NCI-H1694 (cell line): ENCODE data around the gene UBE2N.
A peak's percentile ranks its signal among the peaks of the same experiment; 100 is the strongest.
"Not testable (repeated sequence)": the region's sequence is repeated elsewhere in the genome, so short reads cannot be mapped to it uniquely, and the experiment has no call there.

Experiments used
- DNase-seq: peaks from one replicate; lab custom pipeline; 2025; lab: John Stamatoyannopoulos, UW

UBE2N gene

DNA sequence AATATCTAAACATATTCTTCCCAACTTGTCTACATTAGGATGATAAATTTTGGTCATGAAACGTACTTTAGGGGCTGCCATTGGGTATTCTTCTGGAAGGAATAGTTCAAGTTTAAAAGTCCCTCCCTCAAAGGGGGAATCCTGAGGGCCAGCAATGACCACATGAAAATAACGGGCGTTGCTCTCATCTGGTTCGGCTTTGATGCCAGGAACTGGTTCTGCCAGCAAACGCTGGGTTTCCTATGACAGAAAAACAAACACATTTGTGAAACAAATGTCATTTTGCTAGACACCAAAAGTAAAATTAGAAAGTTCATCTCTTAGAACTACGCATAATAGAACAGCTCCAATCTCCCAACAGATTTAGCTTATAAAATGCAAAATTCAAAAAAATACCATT is 30.7 kb downstream of the UBE2N start:
- not testable (repeated sequence) for DNase-seq

DNA sequence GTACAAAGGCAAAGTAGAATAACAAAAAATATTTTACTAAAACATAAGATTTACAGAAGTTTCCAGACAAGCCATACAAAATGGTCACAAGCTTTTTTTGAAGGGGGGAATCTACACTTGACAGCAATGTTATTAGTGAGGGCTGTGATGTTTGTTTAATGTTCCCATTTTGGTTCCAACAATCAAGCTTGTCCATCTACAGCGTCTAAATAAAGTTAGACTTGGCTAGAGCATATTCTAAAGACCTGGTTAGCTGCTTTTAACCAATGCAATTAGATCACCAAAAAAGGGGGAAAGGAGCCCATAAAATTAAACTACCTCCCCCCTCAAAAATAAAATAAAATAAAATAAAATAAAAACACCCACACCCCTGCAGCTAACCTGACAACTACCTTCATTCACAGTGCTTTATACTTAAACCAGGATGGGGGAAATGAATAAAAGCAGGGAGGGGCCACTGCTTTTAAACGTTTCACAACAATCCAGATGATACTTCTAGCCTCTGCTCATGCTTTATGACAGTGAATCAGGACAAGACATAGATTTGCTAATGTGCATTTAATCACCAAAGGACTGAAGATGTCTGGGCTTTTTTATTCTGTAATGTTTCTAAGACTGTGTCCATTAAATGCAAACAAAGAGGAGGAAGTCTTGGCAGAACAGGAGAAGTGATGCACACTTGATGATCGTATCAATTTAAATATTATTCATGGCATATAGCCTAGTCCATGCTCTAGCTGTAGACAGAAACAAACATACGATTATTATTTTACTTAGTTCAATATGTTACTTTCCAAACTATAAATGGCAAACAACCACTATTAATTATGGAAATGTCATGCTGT is 32.2 kb downstream of the UBE2N start:
- DNase-seq: not testable (repeated sequence)

DNA sequence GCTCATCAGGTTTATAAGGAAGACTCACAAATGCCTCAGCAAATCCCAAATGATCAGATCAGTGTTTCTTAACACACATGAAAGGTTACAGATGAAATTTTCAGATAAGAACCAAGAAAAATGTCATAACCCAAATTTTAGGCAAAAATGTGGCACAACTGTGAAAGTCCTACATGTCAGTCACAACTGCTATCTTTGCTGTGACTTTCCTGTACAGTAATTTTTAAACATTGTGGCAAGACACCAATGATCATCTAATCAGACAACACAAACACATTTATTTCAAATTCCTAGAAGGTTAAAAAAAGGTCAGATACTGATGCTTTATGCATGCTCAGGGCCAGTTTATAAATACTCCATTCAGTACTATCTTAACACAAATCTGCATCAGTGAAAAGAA is 32.9 kb downstream of the UBE2N start:
- DNase-seq: no peak

DNA sequence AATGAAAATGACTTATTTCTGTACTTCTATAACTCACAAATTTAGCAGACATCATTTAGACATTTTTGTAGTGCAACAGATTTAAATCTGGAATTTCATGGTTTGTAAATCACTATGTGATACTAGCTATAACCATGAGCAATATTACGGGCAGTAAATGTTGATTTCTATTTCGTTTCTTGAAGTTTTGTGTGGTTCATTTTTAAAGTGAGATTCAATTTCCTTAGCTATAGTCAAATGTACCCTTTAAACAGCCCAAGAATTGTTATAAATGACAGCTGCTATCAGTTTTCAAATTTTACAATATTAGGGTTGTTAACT is 33.8 kb downstream of the UBE2N start:
- DNase-seq: no peak

GRCh38 chr12:93407054-93407962 is 34.4 kb downstream of the UBE2N start:
- no peak for DNase-seq

DNA sequence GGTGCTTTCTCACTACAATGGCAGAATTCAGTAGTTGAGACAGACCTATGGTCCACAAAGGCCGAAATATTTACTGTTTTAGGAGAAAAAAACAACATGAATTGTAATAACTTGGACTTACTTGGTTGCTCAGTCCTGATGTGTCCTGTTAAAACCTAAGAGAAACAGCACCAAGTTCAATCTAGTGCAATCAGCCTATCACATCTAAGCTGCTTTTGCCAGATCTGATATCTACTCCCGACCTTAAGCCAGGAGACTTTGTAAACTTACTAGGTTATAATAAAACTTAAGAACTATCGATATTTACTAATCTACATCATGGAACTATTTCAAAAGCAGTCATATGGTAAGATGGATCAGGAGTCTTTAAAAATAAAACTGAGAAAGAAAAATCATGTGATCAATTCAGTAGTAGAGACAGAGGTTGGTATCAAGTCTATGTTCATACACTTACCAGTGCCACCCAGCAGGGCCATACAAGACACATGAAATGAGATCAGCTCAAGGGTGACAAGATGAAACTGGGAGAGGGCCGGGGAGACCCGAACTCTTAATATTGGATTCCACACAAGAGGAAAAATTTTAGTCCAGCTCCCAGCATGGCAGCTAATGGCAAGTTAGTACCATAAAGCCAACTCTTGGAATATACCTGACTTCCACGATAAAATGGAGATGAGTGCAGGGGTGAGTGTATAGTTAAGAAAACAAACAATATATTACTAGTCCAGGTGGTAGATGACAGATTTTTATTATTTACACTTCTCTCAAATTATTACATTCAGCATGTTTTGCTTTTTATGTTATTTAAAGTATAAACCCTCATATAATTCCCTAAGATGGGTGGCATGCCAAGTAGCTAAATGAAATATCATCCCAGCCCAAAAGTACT is 36.5 kb downstream of the UBE2N start:
- DNase-seq: no peak

DNA sequence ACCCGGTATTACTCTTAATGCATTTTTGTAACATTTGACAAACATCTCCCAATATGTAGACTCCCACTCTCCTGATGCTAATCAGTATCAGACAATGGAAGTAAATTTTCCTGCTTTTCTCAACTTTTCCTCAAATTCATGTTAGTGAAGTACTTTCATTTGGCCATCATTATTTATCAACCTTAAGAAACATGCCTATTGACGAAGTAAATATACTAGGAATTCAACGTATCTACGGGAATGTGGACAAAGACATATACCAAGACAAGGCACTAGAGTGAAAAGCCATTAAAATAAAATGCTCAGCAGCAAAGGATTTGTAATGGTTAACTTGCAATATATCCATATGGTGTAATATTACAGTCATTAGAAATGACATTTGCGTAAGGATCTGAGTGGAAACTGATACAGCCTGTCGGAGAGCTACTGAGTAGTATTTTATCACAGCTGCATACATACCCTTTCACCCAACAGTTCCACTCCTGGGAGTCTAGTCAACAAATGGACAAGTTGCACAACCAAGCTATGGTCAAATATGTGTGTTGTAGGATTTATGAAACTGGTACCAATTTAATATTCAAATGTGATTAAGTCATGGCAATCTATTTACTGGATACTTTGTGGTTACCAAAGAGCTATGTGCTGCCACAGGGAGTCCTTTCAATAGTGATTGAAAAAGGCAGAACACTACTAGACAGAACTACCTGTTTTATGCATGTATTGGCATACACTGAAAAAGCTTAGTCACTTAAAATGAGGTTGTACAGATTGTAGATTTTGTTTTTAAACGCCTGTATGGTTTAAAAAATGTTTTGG is 37.6 kb downstream of the UBE2N start:
- no peak for DNase-seq

- DNase-seq: no peak
Observed at GRCh38 chr12:93402333-93403311, 39.1 kb downstream of the UBE2N start.

DNA sequence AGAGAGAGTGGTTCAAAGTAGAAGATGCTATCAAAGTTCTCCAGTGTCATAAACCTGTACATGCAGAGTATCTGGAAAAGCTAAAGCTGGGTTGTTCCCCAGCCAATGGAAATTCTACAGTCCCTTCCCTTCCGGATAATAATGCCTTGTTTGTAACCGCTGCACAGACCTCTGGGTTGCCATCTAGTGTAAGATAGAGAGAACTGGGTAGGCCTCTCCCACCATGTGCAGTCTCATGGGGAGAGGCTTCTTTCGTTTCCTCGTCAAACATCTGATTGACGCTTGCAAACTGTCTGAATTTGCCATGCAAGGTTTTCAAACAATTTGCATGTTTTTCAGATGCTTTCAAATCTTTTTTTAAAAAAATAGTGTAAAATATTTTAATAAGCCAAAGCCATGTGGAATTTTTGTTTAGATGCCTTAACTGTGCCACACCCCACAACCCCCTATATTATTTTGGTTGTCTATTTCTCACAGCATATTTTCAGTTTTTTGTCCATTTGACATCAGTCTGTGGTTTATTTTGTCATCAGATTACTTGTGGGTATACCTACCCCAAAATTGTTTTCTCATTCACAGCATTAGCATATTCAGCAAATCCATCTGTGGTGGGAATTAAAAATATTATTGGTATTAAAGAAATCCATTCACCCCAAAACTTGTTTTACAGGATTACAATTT is 42.4 kb downstream of the UBE2N start:
- DNase-seq: not testable (repeated sequence)

GRCh38 chr12:93397412-93397811 is 44.3 kb downstream of the UBE2N start:
- no peak for DNase-seq

DNA sequence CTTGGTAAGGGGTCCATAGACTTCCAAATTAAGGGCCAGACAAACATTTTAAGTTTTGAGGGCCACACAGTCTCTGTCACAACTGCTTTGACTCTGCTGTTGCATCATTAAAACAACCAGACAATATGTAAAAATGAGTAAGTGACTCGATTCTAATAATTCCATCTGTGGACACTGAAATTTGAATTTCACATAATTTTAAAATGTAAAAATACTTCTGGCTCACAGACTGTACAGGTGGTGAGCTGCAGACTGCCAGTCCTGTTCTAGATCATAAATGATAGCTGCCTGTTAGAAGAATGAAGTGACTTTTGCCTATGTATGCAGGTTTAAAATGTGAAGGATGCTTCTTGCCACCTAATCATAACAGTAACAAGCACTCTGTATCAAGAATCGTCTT is 48.3 kb downstream of the UBE2N start:
- DNase-seq: no peak

DNA sequence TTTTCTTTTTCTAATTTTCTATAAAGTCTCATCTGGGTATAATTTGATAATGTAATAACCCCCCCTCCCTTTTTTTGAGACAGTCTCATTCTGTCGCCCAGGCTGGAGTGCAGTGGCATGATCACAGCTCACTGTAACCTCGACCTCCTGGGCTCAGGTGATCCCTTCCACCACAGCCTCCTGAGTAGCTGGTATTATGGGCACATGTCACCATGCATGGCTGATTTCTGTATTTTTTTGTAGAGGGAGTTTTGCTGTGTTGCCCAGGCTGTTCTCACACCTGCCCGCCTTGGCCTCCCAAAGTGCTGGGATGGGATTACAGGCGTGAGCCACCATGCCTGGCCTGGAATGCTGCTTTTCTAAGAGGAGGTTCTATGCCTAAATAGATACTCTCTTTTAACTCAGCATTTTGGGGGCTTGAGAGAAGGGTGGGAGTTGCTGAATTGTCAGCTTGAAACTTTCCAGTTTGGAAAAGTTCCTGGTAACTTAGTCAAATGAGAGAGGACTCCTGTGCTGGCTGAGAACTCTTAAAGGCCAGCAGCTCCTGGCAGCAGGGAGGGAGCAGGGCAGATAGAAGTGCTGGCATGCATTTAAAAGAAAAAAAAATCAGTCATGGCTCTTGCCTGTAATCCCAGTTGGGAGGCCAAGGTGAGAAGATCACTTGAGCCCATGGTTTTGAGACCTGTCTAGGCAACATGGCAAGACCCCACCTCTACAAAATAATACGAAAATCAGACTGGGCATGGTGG is 51.0 kb downstream of the UBE2N start:
- no peak for DNase-seq

DNA sequence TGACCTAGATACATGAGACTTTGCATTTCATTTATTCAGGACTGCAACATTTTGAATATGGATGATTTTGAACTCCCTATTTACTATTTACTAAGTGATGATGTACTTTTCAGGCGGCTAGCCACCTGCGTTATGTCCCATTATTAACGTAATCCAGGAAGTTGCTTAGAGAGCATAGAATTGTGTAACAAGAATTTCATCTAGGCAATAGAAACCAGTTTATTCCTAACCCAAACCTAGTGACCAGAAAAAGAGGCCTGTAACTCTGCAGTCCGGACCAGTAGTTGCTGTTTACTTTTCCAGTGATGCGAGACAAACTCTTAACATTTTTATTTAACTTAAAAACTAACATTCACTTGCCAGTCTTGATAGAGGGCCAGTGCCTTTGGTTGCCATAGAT is 51.7 kb downstream of the UBE2N start:
- no peak for DNase-seq

GRCh38 chr12:93387780-93388179 is 54.0 kb downstream of the UBE2N start:
- DNase-seq: no peak

DNA sequence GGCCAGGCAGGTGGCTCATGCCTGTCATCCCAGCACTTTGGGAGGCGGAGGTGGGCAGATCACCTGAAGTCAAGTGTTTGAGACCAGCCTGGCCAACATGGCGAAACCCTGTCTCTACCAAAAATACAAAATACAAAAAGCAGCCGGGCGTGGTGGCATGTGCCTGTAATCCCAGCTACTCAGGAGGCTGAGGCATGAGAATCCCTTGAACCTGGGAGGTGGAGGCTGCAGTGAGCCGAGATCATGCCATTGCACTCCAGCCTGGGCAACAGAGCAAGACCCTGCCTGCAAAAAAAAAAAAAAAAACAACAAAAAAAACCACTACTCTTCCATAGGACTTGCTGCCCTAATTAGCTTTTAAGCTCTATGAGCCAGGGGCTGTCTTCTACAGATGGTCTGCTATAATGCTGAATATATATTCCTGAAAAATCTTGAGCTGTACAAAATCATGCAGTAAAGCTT is 59.7 kb downstream of the UBE2N start:
- not testable (repeated sequence) for DNase-seq

- no peak for DNase-seq
Observed at GRCh38 chr12:93381161-93381975, 60.4 kb downstream of the UBE2N start.

DNA sequence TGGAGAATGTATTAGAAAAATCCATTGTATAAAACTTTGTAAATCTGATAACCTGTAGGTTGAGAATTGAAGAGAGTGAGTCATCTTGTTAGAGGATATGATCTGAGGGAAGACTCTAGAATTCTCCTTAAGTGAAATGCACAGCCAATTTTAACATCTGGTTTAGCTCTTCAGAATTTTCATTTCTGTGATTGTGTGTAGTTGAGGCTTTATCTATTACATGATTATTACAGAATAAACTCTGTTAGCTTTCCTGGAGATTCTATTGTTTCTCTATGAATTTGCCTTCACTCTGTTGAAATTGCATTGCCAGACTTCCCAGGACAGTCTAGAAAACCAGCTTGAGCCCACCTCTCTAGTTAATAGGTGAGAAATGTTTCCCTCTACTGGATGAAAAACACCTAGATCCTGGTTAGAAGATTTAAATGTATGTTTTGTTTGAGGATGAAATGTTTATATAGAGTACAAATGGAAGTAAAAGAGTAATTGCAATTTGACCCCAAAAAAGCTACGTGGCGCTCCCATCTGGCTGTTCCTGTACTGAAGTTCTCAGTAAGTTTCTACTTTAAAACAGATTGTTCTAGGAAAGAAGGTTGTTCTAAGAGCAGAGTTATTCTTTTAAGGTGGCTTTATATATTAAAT is 61.1 kb downstream of the UBE2N start:
- peak; percentile 23 for DNase-seq
